Measurements from ENCODE around the gene LNX1. TPM values are rescaled to one million over a fixed set of nuclear protein-coding genes. Genes with fewer than 3 reads are reported as not detected.

The LNX1 gene
- total and polyA plus RNA-seq, 2 of the 13 experiments (the other 11 are each of a cell fraction or from before 2014, with no cell fraction given): 0.49 TPM

GRCh38 chr4:53498706-53499105 lies 92.6 kb downstream of the LNX1 start:
- Histone ChIP-seq H3K4me1 (ENCODE audit: insufficient read depth, low read length) (peaks cover 9% of the 10 kb centered on the region; the same call in 1 of the 2 replicates), H3K36me3 (replicated peaks in 1 of 2; ENCODE audit: control insufficient read depth in 1 of 2, insufficient read depth in 2 of 2, low read length in 2 of 2) (no peaks in the 10 kb centered on the region), H4K20me1 (ENCODE audit: insufficient read depth, low read length) (no peaks in the 10 kb centered on the region), H2AFZ (ENCODE audit: low read length) (no peak overlapping the region), H3K9ac (ENCODE audit: insufficient read depth, low read depth, low read length) (no peak overlapping the region), H3K27ac (ENCODE audit: extremely low read length, insufficient read depth, low read length) (no peak overlapping the region), H3K4me3 (replicated peaks in 1 of 3; ENCODE audit: insufficient read depth in 1 of 3, low read depth in 2 of 3, low read length in 3 of 3) (no peak overlapping the region), H3K4me2 (ENCODE audit: low read depth, low read length) (no peak overlapping the region), H3K79me2 (ENCODE audit: insufficient read depth, low read length) (no peaks in the 10 kb centered on the region), H3K9me3 (ENCODE audit: low read length) (no peaks in the 10 kb centered on the region), H3K27me3 (ENCODE audit: control insufficient read depth in 1 of 2, insufficient read depth in 2 of 2, low read length in 2 of 2) (no peaks in the 10 kb centered on the region; a peak in 2 of 5 replicates)
- in situ Hi-C loops (cut with HindIII; ENCODE audit: extremely low pct_ligation_motif_present, low pct_unique_long_range_greater_than_20kb): loop anchor here (25.0 kb wide), 1 partner anchor 739 kb away; the partner anchor contains the start of gene PDGFRA
- FAIRE-seq (no peak), DNase-seq (ENCODE audit: low spot score) (no peak), ATAC-seq (no peak)
- intact Hi-C loops (cut with micrococcal nuclease; ENCODE audit: unreplicated experiment): loop anchor here (10.0 kb wide), 1 partner anchor 206 kb away; no protein-coding TSS in a partner anchor
- no TSS peak for BruUV-seq (replicated peaks)
- ChIA-PET CTCF (ENCODE audit: low intra/inter-chr PET ratio, low total read pairs) (no interaction called here), POLR2A (no interaction called here)
- 30% methylated on average over 2 of the region's 2 CpGs for WGBS (ENCODE audit: low lambda C conversion rate)
- no peak for TF ChIP-seq RORA (CRISPR knock-in tag; IDR thresholded peaks at IDR 0.05)
- TF ChIP-seq EEA1 (CRISPR knock-in tag; IDR thresholded peaks at IDR 0.05; ENCODE audit: borderline replicate concordance): no peak
- TF ChIP-seq LCORL (IDR thresholded peaks at IDR 0.05): no peak
- TF ChIP-seq LCORL (CRISPR knock-in tag; IDR thresholded peaks at IDR 0.05): no peak
- TF ChIP-seq SMAD3 (CRISPR knock-in tag; IDR thresholded peaks at IDR 0.05): no peak
- no peak for TF ChIP-seq ATM (IDR thresholded peaks at IDR 0.05; ENCODE audit: borderline replicate concordance)
- TF ChIP-seq REL (CRISPR knock-in tag; conservative IDR thresholded peaks at IDR 0.05): no peak
- no peak for TF ChIP-seq JUN (CRISPR knock-in tag; IDR thresholded peaks at IDR 0.05)
- no peak for TF ChIP-seq ZNF281 (CRISPR knock-in tag; IDR thresholded peaks at IDR 0.05; ENCODE audit: borderline replicate concordance)
- no peak for TF ChIP-seq ZNF446 (CRISPR knock-in tag; IDR thresholded peaks at IDR 0.05)
- no peak for TF ChIP-seq NFATC3 (CRISPR knock-in tag; IDR thresholded peaks at IDR 0.05)
- TF ChIP-seq PHF5A (CRISPR knock-in tag; IDR thresholded peaks at IDR 0.05; ENCODE audit: low read depth, unreplicated experiment): no peak
- no peak for TF ChIP-seq ELK4 (CRISPR knock-in tag; IDR thresholded peaks at IDR 0.05; ENCODE audit: borderline replicate concordance)
- TF ChIP-seq RERE (CRISPR knock-in tag; IDR thresholded peaks at IDR 0.05; ENCODE audit: low read depth): no peak
- no peak for TF ChIP-seq LBX2 (CRISPR knock-in tag; IDR thresholded peaks at IDR 0.05; ENCODE audit: borderline replicate concordance)
- TF ChIP-seq ZNF256 (CRISPR knock-in tag; conservative IDR thresholded peaks at IDR 0.05): no peak
- no peak for TF ChIP-seq ZFAT (CRISPR knock-in tag; conservative IDR thresholded peaks at IDR 0.05)

Measured in HepG2 (cell line).